Measurements from ENCODE around the gene CA5B. TPM values are rescaled to one million over a fixed set of nuclear protein-coding genes. Genes with fewer than 3 reads are reported as not detected.
"Not testable (repeated sequence)": the region's sequence is repeated elsewhere in the genome, so short reads cannot be mapped to it uniquely, and the experiment has no call there.

CA5B gene
- polyA plus RNA-seq, 5 donors, result 9.1 to 18.5 (median 15.4) TPM

GRCh38 chrX:15812192-15812938, 74.3 kb downstream of the CA5B start:
- DNase-seq, result no peak

GRCh38 chrX:15813416-15813815, 75.3 kb downstream of the CA5B start:
- peak in 1 of 2 donors; percentile 39 for DNase-seq

GRCh38 chrX:15814771-15815365, 76.8 kb downstream of the CA5B start:
- DNase-seq, result no peak

GRCh38 chrX:15815779-15816437, 77.8 kb downstream of the CA5B start:
- DNase-seq, result no peak

GRCh38 chrX:15816438-15816809, 78.4 kb downstream of the CA5B start:
- no peak for DNase-seq

GRCh38 chrX:15816886-15817285, 78.8 kb downstream of the CA5B start:
- DNase-seq, result no peak

GRCh38 chrX:15820106-15821073, 82.3 kb downstream of the CA5B start:
- DNase-seq, result no peak

- no peak for DNase-seq
Measured at GRCh38 chrX:15822922-15823321, 84.9 kb downstream of the CA5B start.

- no peak for DNase-seq
Measured at GRCh38 chrX:15825936-15826335, 87.9 kb downstream of the CA5B start.

- DNase-seq, result no peak
Measured at GRCh38 chrX:15829217-15829616, 91.1 kb downstream of the CA5B start.

- DNase-seq, result not testable (repeated sequence)
Measured at GRCh38 chrX:15831347-15831746, 93.3 kb downstream of the CA5B start.

- no peak for DNase-seq
Measured at GRCh38 chrX:15834053-15834452, 96.0 kb downstream of the CA5B start.

- DNase-seq, result no peak
Measured at GRCh38 chrX:15834827-15835595, 96.9 kb downstream of the CA5B start.

Other genes with a start within 250 kb of the CA5B start
- 10 to 100 TPM in 2 of 5 donors, 1 to 10 TPM in 3; 8.3 to 13.9 (median 9.6) TPM for gene PIR, start 244.9 kb upstream of the CA5B start, polyA plus RNA-seq (ENCODE audit: insufficient read depth in 1 of 5, insufficient read length in 5 of 5, low replicate concordance in 1 of 5)
- 1 to 10 TPM; 1.3 to 5.7 (median 1.8) TPM for gene BMX, start 237.5 kb upstream of the CA5B start, polyA plus RNA-seq (ENCODE audit: insufficient read depth in 1 of 5, insufficient read length in 5 of 5, low replicate concordance in 1 of 5)
- 1 to 10 TPM in 1 of 5 donors, under 1 TPM in 4; 0.57 to 1.2 (median 0.69) TPM for gene ACE2, start 137.3 kb upstream of the CA5B start, polyA plus RNA-seq (ENCODE audit: insufficient read depth in 1 of 5, insufficient read length in 5 of 5, low replicate concordance in 1 of 5)
- gene CLTRN, start 73.5 kb upstream of the CA5B start, polyA plus RNA-seq (ENCODE audit: insufficient read depth in 1 of 5, insufficient read length in 5 of 5, low replicate concordance in 1 of 5), result 1 to 10 TPM; 1.8 to 3.3 (median 2.3) TPM
- 10 to 100 TPM; 19.1 to 25.7 (median 24.5) TPM for gene ZRSR2, start 52.2 kb downstream of the CA5B start, polyA plus RNA-seq (ENCODE audit: insufficient read depth in 1 of 5, insufficient read length in 5 of 5, low replicate concordance in 1 of 5)
- 100 to 1,000 TPM in 1 of 5 donors, 10 to 100 TPM in 4; 54.4 to 101 (median 90.3) TPM for gene AP1S2, start 116.5 kb downstream of the CA5B start, polyA plus RNA-seq (ENCODE audit: insufficient read depth in 1 of 5, insufficient read length in 5 of 5, low replicate concordance in 1 of 5)

Measured in right lung (tissue), 5 donors.